ENCODE results near the gene TMEM45B. TPM values are rescaled to one million over a fixed set of nuclear protein-coding genes. Genes with fewer than 3 reads are reported as not detected.
A peak's percentile ranks its signal among the peaks of the same experiment; 100 is the strongest.

The TMEM45B gene
- total RNA-seq, 4 donors from 2014 or later = 0.19 to 1.3 TPM; not detected in 2

DNA sequence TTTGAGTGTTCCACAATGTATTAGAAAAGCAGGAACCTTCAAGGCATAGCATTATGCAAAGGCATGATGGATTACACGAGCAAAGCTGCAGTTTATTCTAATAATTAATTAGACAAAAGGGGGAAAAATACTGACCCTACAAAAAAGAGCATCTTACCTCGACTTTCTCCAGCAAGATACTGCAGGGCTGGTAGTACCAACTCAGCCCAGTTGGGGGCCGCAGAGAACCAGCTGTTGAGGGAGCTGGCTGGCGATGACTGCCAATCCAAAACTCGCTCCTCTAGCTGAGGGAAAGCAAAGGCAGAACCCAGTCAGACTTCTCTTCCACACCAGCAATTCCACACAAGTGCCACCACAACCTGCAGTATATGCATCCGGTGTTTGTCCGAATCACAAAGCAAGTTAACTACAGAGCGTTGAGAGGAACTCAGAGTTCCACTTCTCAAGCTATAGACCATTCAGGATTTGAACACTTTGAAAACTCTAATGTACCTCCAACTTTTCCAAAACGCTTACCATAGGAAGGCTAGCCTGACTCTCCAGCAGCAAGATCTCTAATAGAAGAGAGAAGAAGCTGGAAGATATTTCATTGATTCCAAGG, 66.0 kb downstream of the TMEM45B start:
- no peak for ATAC-seq (ENCODE audit: low FRiP score)
- no peak for DNase-seq (ENCODE audit: low spot score)
- TF ChIP-seq, protein P1, sequence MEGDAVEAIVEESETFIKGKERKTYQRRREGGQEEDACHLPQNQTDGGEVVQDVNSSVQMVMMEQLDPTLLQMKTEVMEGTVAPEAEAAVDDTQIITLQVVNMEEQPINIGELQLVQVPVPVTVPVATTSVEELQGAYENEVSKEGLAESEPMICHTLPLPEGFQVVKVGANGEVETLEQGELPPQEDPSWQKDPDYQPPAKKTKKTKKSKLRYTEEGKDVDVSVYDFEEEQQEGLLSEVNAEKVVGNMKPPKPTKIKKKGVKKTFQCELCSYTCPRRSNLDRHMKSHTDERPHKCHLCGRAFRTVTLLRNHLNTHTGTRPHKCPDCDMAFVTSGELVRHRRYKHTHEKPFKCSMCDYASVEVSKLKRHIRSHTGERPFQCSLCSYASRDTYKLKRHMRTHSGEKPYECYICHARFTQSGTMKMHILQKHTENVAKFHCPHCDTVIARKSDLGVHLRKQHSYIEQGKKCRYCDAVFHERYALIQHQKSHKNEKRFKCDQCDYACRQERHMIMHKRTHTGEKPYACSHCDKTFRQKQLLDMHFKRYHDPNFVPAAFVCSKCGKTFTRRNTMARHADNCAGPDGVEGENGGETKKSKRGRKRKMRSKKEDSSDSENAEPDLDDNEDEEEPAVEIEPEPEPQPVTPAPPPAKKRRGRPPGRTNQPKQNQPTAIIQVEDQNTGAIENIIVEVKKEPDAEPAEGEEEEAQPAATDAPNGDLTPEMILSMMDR (IDR thresholded peaks at IDR 0.05) = no peak

DNA sequence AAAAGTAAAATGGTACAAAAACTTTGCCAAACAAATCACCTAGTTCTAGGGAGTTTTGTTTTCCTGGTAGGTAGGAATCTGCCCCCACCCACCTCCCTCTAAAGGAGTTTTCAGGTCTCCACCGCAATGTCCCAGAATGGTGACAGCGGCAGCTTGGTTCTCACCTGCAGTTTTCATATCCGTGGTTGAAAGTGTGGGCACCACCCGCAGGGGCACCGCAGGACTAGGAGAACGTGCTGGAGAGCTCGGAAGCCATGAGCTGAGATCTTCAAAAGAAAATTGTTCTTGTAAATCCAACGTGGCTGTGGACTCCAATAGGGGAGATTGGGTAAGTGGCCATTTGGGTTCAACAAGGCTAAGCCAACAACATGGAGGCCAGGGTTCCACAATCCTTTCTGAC, 68.9 kb downstream of the TMEM45B start:
- TF ChIP-seq, protein P1 (IDR thresholded peaks at IDR 0.05) = no peak
- DNase-seq (ENCODE audit: low spot score) = no peak
- ATAC-seq (ENCODE audit: low FRiP score) = no peak

DNA sequence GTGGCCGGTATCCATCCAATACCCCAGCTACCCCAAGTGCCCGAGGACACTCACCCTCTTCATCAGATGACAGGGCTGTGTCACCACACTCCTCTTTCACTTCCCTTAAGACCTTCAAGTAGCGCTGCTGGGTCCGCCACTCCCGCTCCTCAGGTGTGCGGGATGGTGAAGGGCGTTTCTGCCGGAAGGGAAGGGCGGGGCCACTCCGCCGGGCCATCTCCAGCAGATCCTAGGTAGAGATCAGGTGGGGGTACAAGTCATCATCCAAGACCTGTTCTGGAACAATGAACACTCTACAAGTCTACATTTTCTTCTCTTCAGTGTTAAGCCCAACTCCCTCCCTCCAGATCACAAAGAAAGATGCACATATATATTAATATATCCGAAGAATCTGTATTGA, 69.7 kb downstream of the TMEM45B start:
- no peak for ATAC-seq (ENCODE audit: low FRiP score)
- no peak for DNase-seq (ENCODE audit: low spot score)
- TF ChIP-seq, protein P1 (IDR thresholded peaks at IDR 0.05) = no peak

DNA sequence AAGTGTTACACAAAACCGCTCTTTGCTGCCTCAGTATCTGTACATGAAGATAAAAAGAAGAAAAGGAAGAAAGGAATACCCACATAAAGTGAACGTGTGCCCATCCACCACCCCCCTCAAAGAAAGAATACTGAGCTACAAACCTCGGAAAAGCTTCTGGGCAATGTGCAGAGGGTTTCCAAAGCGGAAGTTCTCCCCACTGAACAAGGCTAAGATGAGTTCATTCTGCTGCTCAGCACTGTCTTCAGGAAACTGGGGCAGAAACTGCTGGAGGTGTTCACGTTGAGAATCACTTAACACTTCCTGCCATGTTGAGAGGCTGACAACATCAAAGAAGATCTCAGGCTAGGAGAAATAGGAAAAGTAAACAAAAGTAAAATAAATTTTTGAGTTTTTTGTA, 72.8 kb downstream of the TMEM45B start:
- no peak for DNase-seq (ENCODE audit: low spot score)
- no peak for ATAC-seq (ENCODE audit: low FRiP score)
- TF ChIP-seq, protein P1 (IDR thresholded peaks at IDR 0.05) = no peak

DNA sequence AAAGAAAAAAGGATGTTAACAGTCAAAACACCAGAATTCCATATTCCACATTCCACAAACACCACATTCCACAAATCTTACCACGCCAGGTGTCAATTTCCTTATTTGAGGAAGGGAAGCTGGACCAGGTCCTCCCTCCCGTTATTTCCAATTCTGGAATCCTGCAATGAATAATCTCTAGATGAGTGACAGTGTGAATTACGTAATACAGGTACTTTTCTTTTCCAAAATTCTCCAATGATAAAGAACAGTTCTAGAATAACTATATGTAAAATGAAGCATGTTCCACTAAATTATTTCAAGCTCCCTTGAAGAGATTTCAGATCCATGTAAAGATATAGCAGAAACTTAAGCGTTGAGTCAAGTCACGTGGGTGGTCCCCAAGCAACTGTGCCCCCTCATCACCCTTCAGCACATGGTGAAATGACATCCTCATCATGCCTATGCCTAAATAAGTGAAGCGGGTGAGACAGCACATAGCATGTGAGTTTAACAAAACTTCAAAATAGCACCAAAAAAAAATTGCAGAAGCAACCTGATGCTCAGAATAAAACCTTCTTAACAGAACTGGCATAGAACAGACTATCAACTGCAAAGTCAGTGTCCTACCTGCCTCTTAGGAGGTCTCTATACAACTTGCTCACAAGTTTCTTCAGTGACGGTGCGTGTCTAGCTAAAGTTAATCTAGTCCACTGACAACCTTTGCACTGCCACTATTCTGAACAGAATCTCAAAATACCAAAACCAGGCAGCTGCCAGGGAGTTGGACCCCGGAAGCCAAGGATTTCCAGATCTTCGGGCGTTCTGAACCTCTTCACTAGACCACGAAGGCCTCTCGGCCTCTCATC, 78.9 kb downstream of the TMEM45B start:
- no peak for DNase-seq (ENCODE audit: low spot score)
- TF ChIP-seq, protein P1 (IDR thresholded peaks at IDR 0.05) = no peak
- ATAC-seq (ENCODE audit: low FRiP score) = peak; percentile 28

DNA sequence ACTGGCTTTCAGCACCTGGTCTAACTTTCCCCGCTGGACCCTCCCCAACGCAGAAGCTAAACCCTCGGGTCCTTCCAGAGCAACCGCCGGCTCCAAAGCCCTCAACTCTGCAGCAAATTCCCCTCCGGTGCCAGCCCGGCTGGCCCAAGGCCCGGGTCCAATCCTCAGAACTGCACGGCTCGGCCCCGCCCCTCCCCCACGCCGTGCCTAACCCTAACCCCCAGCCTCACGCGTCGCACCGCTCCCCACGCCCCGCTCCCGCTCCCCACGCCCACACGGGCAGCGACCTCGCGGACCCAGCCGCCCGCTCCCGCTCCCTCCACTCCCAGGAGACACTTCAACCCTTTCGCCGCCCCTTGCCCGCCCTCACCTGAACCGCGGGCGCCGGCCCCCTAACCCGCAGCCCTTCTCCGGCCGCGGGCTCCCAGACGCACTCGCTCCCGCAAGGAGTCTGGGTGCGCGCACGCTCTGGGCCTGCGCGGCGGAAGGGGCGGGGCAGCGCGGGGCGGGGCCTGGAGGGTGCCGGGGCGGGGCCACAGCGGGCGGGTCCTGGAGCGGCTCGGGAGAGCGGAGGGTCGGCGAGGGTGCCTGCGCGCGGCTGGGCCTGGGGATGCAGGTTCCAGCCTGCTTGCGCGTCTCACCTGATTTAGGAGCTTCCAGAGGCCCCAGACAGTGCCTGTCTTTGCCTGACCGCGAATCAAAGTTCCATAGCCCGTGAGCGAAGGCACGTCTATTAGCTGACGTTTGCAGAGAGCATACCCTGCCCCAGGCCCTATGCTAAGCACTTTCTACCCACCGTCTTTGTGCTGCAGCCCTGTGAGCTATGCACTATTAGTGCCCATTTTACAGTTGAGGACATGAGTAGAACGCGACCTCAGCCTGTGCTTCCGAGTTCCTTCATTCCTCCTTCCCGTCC, 79.7 kb downstream of the TMEM45B start, which contains the start of gene NFRKB:
Gene NFRKB, minus strand, starts transcription at position 453 of the 916 bp plus-strand sequence. CDS start 2,729 bp downstream, outside the sequence.
- ATAC-seq (ENCODE audit: low FRiP score) (peak; percentile 99), DNase-seq (ENCODE audit: low spot score) (peak; percentile 59)
- TF ChIP-seq, protein P1 (IDR thresholded peaks at IDR 0.05) = no peak

Data from omental fat pad (tissue), 4 donors.